GM23338 (cell line): ENCODE data around the gene CCDC187. TPM values are rescaled to one million over a fixed set of nuclear protein-coding genes. Genes with fewer than 3 reads are reported as not detected.

Source experiments
- ATAC-seq: fragments of 200-7000 bp; cut with Tn5 transposase; 3 replicates; pipeline ENCODE4 v1.9.1; 2020
- DNase-seq: peaks from one replicate; pipeline ENCODE4 v3.0.0-alpha.2; 2015; ENCODE audit warnings: low spot score
- H2AFZ ChIP-seq: fragments of 200-600 bp; sonication (generic); 2 replicates; pipeline ENCODE4 v1.8.0; 2016; ENCODE audit warnings: antibody characterized with exemption, mild to moderate bottlenecking, moderate library complexity
- H3F3A ChIP-seq: fragments of 200-600 bp; sonication (generic); replicated peaks from 2 replicates; pipeline ENCODE4 v1.8.0; 2017; ENCODE audit warnings: antibody characterized with exemption, mixed run types, low read depth
- H3K27ac ChIP-seq: fragments of 200-600 bp; sonication (generic); 2 replicates; pipeline ENCODE4 v1.6.1; 2016; ENCODE audit warnings: low read depth
- H3K27me3 ChIP-seq: fragments of 200-600 bp; sonication (generic); 2 replicates; pipeline ENCODE4 v1.8.0; 2016; ENCODE audit warnings: mild to moderate bottlenecking, mixed run types, moderate library complexity; ENCODE audit not compliant: insufficient read depth
- H3K36me3 ChIP-seq: fragments of 200-600 bp; sonication (generic); 2 replicates; pipeline ENCODE4 v1.8.0; 2016; ENCODE audit warnings: mild to moderate bottlenecking; ENCODE audit not compliant: insufficient read depth
- H3K4me1 ChIP-seq: fragments of 200-600 bp; sonication (generic); 2 replicates; pipeline ENCODE4 v1.8.0; 2016; ENCODE audit warnings: mild to moderate bottlenecking, moderate library complexity; ENCODE audit not compliant: insufficient read depth
- H3K4me2 ChIP-seq: fragments of 200-600 bp; sonication (generic); 2 replicates; pipeline ENCODE4 v1.7.1; 2017; ENCODE audit warnings: mixed run types
- H3K4me3 ChIP-seq: fragments of 200-600 bp; sonication (generic); 2 replicates; pipeline ENCODE4 v1.6.1; 2016; ENCODE audit warnings: mixed run types
- H3K79me2 ChIP-seq: fragments of 200-600 bp; sonication (generic); replicated peaks from 2 replicates; pipeline ENCODE4 v1.8.0; 2017; ENCODE audit warnings: mild to moderate bottlenecking; ENCODE audit not compliant: insufficient read depth
- H3K9me2 ChIP-seq: fragments of 200-600 bp; sonication (generic); 2 replicates; pipeline ENCODE4 v1.8.0; 2017; ENCODE audit not compliant: insufficient read depth
- H4K20me1 ChIP-seq: fragments of 200-600 bp; sonication (generic); replicated peaks from 2 replicates; pipeline ENCODE4 v1.8.0; 2017; ENCODE audit warnings: mild to moderate bottlenecking; ENCODE audit not compliant: insufficient read depth
- H3K27ac Mint-ChIP-seq: 2 replicates; pipeline ENCODE4 v1.8.0; 2020; ENCODE audit warnings: inconsistent platforms, mild to moderate bottlenecking, moderate library complexity, mixed read lengths
- H3K27me3 Mint-ChIP-seq: 3 replicates; pipeline ENCODE4 v1.8.0; 2022; ENCODE audit warnings: low read depth, mild to moderate bottlenecking, moderate library complexity, mixed read lengths, inconsistent platforms; ENCODE audit not compliant: insufficient read depth, poor library complexity
- H3K36me3 Mint-ChIP-seq: 3 replicates; pipeline ENCODE4 v1.8.0; 2021; ENCODE audit warnings: low read depth, mild to moderate bottlenecking, inconsistent platforms, moderate library complexity, mixed read lengths
- H3K4me1 Mint-ChIP-seq: 3 replicates; pipeline ENCODE4 v1.8.0; 2020; ENCODE audit warnings: mild to moderate bottlenecking, inconsistent platforms, mixed read lengths
- H3K4me3 Mint-ChIP-seq: 3 replicates; pipeline ENCODE4 v1.8.0; 2021; ENCODE audit warnings: moderate library complexity, mild to moderate bottlenecking, inconsistent platforms, mixed read lengths
- H3K9me3 Mint-ChIP-seq: 3 replicates; pipeline ENCODE4 v1.8.0; 2020; ENCODE audit warnings: moderate library complexity, mild to moderate bottlenecking, inconsistent platforms, mixed read lengths
- EZH2phosphoT487 ChIP-seq: fragments of 200-600 bp; sonication (generic); IDR thresholded peaks from one replicate; pipeline ENCODE4 v1.8.1; 2018; ENCODE audit warnings: antibody characterized with exemption; ENCODE audit not compliant: unreplicated experiment
- NANOG ChIP-seq: IDR thresholded peaks from 2 replicates; pipeline ENCODE4 v1.6.1; 2016; ENCODE audit warnings: antibody characterized with exemption, borderline replicate concordance
- POLR2AphosphoS5 ChIP-seq: IDR thresholded peaks from 2 replicates; pipeline ENCODE4 v1.6.1; 2016; ENCODE audit warnings: antibody characterized with exemption, low read depth
- STAT1 ChIP-seq: IDR thresholded peaks from one replicate; pipeline ENCODE4 v1.6.1; 2016; ENCODE audit warnings: antibody characterized with exemption; ENCODE audit not compliant: unreplicated experiment
- ZNF331 ChIP-seq: fragments of 250-450 bp; sonication (Bioruptor Pico); IDR thresholded peaks from 2 replicates; pipeline ENCODE4 v1.5.0; 2020; ENCODE audit warnings: low read depth, mild to moderate bottlenecking, moderate library complexity
- polyA plus RNA-seq: library from polyadenylated mRNA; unstranded; fragments of >200 nt; fragmentation: Nextera tagmentation; extraction: Ambion mirVana; gene quantifications from 2 replicates; pipeline ENCODE4 v1.2.1, GENCODE V29; 2016
- total RNA-seq: library from RNA; depleted of rRNA; stranded (reverse); fragments of >200 nt; shearing (Covaris generic); gene quantifications from 2 replicates; pipeline ENCODE4 v1.2.3, GENCODE V29; 2014
- TF ChIP-seq, protein P1 (sequence below): IDR thresholded peaks from 2 replicates; pipeline ENCODE4 v1.6.1; 2016; ENCODE audit warnings: antibody characterized with exemption
- TF ChIP-seq, protein P2 (sequence below): fragments of 250-450 bp; sonication (Bioruptor Pico); IDR thresholded peaks from 2 replicates; pipeline ENCODE4 v1.5.0; 2020; ENCODE audit warnings: mild to moderate bottlenecking, moderate library complexity
- TF ChIP-seq, protein P3 (sequence below): IDR thresholded peaks from one replicate; pipeline ENCODE4 v1.6.1; 2018; ENCODE audit warnings: antibody characterized with exemption; ENCODE audit not compliant: unreplicated experiment

The CCDC187 gene
- total and polyA plus RNA-seq, 2 experiments from 2014 or later = 0.14 TPM; not detected in 1

DNA sequence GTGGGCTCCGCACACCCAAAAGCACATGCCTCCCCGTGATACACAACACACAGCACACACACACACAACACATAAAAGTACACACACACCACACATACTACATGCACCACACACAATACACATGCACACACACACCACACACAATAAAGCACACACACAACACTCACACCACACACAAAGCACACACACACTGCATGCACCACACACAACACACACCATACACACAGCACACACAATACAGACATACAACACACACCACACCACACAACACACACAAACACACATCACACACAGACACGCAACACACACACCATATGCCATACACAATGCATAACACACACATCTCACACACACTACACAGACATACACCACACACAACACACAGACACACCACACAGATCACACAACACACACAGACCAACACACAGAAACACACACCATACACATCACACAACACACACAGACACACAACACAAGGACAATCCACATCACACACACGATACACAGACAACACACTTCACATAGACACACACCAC is 3.4 kb upstream of the CCDC187 start (continued):
- TF ChIP-seq, protein P1, sequence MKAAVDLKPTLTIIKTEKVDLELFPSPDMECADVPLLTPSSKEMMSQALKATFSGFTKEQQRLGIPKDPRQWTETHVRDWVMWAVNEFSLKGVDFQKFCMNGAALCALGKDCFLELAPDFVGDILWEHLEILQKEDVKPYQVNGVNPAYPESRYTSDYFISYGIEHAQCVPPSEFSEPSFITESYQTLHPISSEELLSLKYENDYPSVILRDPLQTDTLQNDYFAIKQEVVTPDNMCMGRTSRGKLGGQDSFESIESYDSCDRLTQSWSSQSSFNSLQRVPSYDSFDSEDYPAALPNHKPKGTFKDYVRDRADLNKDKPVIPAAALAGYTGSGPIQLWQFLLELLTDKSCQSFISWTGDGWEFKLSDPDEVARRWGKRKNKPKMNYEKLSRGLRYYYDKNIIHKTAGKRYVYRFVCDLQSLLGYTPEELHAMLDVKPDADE = no peak
- no peak for TF ChIP-seq NANOG

DNA sequence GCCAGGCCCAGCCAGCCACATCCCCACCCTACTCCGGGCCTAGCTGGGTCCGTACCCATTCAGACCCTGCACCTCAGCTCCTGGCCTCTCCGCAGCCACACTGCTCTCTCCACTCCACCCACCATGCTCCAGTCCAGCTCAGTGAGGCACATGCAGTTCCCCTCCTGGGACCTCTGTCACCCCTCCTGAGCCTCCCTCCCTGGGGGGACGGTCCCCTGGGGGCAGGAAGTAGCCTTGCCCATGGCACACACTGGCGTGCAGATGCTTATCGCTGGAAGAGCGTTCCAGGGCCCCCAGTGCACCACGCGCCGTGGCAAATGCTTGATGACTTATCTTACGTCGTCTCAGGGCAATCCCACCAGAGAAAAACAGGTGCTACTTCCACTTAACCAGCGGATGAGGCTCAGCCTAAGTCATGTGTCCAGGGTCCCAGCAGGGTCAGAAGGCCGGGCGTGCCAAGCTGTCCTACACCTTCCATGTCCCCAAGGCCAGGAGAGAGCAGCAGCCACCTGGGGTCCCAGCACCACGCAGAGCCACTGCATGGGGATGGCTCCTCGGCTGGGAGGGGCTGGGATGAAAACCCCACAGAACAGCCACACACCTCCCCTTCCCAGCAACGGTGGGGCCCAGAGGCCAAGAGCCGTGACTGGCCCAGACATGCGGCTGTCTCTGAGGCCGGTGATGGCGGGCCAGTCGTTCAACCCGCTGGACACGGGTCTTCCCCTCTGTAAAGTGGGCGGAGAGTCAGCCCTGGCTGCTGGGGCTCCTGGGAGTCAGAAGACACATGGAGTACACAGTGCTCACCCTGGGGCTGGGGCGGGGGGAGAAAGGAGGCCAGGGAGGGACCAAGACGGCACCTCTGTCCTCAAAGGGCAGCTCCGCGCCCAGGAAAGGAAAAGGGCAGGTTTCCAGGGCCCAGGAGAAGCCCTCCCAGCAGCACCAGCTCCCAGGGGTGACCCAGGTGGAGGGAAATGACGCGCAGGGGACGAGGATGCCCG is 2.6 kb upstream of the CCDC187 start:
- no peaks in the 10 kb centered on the region for H3K4me1 Mint-ChIP-seq
- H3K36me3 Mint-ChIP-seq = no peaks in the 10 kb centered on the region
- DNase-seq (peak; percentile 27), ATAC-seq (peak; percentile 13; the same call in 2 of the 3 replicates)
- Histone ChIP-seq H3K27me3 (no peaks in the 10 kb centered on the region), H3K9me2 (no peaks in the 10 kb centered on the region), H3K4me1 (no peaks in the 10 kb centered on the region), H3K4me2 (no peak overlapping the region), H3K27ac (0 out of 2 replicates have a peak overlapping the region, but pooled peaks have one; percentile 19), H3K79me2 (no peaks in the 10 kb centered on the region), H3F3A (peaks cover 22% of the 10 kb centered on the region), H4K20me1 (no peaks in the 10 kb centered on the region), H3K4me3 (no peak overlapping the region), H3K36me3 (no peaks in the 10 kb centered on the region), H2AFZ (no peak overlapping the region)
- no peaks in the 10 kb centered on the region for H3K9me3 Mint-ChIP-seq
- H3K27ac Mint-ChIP-seq = no peak overlapping the region
- no peaks in the 10 kb centered on the region for H3K27me3 Mint-ChIP-seq
- H3K4me3 Mint-ChIP-seq = no peak overlapping the region
- TF ChIP-seq STAT1 = no peak
- TF ChIP-seq ZNF331 = no peak
- TF ChIP-seq, protein P2, sequence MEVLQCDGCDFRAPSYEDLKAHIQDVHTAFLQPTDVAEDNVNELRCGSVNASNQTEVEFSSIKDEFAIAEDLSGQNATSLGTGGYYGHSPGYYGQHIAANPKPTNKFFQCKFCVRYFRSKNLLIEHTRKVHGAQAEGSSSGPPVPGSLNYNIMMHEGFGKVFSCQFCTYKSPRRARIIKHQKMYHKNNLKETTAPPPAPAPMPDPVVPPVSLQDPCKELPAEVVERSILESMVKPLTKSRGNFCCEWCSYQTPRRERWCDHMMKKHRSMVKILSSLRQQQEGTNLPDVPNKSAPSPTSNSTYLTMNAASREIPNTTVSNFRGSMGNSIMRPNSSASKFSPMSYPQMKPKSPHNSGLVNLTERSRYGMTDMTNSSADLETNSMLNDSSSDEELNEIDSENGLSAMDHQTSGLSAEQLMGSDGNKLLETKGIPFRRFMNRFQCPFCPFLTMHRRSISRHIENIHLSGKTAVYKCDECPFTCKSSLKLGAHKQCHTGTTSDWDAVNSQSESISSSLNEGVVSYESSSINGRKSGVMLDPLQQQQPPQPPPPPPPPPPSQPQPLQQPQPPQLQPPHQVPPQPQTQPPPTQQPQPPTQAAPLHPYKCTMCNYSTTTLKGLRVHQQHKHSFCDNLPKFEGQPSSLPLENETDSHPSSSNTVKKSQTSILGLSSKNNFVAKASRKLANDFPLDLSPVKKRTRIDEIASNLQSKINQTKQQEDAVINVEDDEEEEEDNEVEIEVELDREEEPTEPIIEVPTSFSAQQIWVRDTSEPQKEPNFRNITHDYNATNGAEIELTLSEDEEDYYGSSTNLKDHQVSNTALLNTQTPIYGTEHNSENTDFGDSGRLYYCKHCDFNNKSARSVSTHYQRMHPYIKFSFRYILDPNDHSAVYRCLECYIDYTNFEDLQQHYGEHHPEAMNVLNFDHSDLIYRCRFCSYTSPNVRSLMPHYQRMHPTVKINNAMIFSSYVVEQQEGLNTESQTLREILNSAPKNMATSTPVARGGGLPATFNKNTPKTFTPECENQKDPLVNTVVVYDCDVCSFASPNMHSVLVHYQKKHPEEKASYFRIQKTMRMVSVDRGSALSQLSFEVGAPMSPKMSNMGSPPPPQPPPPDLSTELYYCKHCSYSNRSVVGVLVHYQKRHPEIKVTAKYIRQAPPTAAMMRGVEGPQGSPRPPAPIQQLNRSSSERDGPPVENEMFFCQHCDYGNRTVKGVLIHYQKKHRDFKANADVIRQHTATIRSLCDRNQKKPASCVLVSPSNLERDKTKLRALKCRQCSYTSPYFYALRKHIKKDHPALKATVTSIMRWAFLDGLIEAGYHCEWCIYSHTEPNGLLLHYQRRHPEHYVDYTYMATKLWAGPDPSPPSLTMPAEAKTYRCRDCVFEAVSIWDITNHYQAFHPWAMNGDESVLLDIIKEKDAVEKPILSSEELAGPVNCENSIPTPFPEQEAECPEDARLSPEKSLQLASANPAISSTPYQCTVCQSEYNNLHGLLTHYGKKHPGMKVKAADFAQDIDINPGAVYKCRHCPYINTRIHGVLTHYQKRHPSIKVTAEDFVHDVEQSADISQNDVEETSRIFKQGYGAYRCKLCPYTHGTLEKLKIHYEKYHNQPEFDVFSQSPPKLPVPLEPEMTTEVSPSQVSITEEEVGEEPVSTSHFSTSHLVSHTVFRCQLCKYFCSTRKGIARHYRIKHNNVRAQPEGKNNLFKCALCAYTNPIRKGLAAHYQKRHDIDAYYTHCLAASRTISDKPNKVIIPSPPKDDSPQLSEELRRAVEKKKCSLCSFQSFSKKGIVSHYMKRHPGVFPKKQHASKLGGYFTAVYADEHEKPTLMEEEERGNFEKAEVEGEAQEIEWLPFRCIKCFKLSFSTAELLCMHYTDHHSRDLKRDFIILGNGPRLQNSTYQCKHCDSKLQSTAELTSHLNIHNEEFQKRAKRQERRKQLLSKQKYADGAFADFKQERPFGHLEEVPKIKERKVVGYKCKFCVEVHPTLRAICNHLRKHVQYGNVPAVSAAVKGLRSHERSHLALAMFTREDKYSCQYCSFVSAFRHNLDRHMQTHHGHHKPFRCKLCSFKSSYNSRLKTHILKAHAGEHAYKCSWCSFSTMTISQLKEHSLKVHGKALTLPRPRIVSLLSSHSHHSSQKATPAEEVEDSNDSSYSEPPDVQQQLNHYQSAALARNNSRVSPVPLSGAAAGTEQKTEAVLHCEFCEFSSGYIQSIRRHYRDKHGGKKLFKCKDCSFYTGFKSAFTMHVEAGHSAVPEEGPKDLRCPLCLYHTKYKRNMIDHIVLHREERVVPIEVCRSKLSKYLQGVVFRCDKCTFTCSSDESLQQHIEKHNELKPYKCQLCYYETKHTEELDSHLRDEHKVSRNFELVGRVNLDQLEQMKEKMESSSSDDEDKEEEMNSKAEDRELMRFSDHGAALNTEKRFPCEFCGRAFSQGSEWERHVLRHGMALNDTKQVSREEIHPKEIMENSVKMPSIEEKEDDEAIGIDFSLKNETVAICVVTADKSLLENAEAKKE (CRISPR knock-in tag) = no peak
- TF ChIP-seq, protein P3, sequence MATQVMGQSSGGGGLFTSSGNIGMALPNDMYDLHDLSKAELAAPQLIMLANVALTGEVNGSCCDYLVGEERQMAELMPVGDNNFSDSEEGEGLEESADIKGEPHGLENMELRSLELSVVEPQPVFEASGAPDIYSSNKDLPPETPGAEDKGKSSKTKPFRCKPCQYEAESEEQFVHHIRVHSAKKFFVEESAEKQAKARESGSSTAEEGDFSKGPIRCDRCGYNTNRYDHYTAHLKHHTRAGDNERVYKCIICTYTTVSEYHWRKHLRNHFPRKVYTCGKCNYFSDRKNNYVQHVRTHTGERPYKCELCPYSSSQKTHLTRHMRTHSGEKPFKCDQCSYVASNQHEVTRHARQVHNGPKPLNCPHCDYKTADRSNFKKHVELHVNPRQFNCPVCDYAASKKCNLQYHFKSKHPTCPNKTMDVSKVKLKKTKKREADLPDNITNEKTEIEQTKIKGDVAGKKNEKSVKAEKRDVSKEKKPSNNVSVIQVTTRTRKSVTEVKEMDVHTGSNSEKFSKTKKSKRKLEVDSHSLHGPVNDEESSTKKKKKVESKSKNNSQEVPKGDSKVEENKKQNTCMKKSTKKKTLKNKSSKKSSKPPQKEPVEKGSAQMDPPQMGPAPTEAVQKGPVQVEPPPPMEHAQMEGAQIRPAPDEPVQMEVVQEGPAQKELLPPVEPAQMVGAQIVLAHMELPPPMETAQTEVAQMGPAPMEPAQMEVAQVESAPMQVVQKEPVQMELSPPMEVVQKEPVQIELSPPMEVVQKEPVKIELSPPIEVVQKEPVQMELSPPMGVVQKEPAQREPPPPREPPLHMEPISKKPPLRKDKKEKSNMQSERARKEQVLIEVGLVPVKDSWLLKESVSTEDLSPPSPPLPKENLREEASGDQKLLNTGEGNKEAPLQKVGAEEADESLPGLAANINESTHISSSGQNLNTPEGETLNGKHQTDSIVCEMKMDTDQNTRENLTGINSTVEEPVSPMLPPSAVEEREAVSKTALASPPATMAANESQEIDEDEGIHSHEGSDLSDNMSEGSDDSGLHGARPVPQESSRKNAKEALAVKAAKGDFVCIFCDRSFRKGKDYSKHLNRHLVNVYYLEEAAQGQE = no peak
- TF ChIP-seq EZH2phosphoT487 = no peak
- no peak for TF ChIP-seq POLR2AphosphoS5
- TF ChIP-seq, protein P1 = no peak
